ENCODE measurements around the gene IL32.

The IL32 gene, protein sequence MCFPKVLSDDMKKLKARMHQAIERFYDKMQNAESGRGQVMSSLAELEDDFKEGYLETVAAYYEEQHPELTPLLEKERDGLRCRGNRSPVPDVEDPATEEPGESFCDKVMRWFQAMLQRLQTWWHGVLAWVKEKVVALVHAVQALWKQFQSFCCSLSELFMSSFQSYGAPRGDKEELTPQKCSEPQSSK

GRCh38 chr16:3065069-3065741 is at the start of gene IL32:
IL32 (plus strand) TSS chr16:3065640; CDS start chr16:3065812, 172 bp downstream.
- FAIRE-seq: no peak

GRCh38 chr16:3015865-3016521 is 49.4 kb upstream of the IL32 start:
- no peak for FAIRE-seq

DNA sequence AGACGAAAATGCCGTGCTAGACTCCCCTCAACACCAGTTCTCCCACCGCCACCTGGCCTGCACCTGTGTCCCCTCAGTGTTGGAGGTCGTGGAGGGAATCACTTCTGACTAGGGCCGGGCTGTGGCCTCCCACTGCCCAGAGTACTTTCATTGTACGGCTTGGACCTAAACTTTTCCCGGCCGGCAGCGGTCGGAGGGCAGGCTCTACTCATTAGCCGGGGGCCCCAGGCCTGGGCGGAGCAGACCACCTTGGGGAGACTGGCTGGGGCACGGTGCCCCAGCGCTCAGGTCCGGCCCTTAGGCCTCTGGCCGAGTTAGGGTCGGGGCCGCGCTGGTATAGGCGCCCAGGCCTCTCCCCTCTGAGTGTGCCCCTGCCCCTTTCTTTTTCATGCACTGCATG is 48.1 kb upstream of the IL32 start:
- no peak for FAIRE-seq

DNA sequence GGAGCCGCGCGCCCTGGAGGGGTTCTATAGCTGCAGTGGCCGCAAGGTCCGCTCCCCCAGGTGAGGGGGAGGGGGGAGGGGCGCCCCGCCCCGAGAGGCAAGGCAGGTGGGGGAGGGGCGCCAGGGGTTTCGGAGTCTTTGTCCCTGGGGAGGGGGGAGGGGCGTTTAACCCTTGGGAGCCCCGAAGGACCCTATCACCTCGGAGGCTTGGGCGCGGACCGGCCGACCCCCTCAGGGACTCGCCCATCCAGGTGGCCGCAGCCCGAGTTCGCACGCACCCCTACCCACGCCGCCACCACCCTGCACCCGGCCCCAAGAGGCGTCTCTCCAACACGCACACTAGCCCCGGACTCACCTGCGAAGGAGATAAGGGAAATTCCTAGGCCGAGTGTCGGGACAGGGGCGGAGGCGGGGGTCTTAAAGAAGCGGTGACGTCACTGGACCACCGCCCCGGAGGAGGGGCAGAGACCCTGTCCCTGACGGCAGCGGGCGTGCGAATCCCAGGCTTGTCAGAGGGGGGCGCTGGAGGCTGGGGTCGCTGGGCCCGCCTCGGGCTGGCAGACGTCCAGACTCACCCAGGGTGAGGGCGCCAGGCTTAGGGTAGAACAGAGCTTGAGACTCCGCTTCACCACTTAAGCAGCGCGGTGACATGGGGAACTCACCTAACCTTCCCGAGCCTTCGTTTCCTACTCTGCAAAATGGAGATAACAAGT is 47.5 kb upstream of the IL32 start, which contains the start of gene CLDN6:
CLDN6 (minus strand) TSS at position 390 of the 713 bp plus-strand sequence. CDS start 2,162 bp downstream, outside the sequence.
- no peak for FAIRE-seq

- no peak for FAIRE-seq
Observed at GRCh38 chr16:3019594-3020246, 45.7 kb upstream of the IL32 start.

GRCh38 chr16:3020247-3020603 is 45.2 kb upstream of the IL32 start, which contains the start of gene TNFRSF12A:
TNFRSF12A (plus strand) TSS chr16:3020368; CDS start chr16:3020398, 30 bp downstream.
- FAIRE-seq: no peak

DNA sequence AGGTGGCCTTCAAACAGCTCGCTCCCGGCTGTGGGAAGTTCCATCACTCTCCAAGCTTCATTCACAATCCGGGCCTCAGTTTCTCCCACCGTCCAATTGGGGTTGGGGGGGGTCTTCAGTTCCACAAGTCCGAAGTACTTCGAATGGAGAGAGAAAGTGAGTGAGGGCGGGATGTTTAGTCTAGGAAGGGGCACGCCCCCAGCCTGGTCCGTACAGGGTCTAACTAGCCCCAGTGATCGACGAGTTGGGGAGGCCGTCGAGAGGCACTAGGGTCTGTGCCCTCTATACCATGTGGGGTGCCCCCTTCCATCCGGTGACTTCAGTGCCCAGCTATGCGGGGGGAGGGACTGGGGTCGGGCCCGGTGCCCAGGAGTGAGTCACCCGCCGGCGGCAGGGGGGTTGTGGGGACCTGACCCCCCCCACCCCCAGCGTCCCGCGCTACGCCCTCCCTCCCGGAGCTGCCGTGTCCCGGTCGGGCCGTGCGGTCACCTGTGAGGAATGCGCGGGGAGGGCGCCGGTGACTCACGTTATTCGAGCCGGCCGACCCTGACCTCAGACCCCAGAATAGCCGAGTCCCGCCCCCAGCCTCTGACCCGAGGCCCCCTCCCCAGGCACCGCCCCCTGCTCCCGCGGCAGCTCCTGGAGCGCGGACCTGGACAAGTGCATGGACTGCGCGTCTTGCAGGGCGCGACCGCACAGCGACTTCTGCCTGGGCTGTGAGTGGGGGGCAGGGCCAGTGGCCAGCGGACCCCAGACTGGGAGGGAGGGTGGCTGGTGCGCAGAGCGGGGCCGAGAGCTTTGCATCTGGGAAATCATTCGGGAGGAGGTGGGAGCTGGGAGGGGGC is 44.6 kb upstream of the IL32 start:
- FAIRE-seq: no peak

DNA sequence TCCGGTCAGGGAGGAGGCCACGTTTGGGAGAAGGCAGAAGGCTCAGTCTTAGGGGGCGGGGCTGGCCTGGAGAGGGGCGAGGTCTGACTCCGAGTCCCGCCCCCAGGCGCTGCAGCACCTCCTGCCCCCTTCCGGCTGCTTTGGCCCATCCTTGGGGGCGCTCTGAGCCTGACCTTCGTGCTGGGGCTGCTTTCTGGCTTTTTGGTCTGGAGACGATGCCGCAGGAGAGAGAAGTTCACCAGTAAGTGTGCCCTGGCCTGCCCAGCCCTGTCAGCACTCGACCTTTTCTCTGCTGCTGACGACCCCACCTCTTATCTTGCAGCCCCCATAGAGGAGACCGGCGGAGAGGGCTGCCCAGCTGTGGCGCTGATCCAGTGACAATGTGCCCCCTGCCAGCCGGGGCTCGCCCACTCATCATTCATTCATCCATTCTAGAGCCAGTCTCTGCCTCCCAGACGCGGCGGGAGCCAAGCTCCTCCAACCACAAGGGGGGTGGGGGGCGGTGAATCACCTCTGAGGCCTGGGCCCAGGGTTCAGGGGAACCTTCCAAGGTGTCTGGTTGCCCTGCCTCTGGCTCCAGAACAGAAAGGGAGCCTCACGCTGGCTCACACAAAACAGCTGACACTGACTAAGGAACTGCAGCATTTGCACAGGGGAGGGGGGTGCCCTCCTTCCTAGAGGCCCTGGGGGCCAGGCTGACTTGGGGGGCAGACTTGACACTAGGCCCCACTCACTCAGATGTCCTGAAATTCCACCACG is 43.8 kb upstream of the IL32 start:
- no peak for FAIRE-seq

GRCh38 chr16:3022208-3022683 is 43.2 kb upstream of the IL32 start:
- FAIRE-seq: no peak

GRCh38 chr16:3022684-3023414 is 42.6 kb upstream of the IL32 start:
- no peak for FAIRE-seq

DNA sequence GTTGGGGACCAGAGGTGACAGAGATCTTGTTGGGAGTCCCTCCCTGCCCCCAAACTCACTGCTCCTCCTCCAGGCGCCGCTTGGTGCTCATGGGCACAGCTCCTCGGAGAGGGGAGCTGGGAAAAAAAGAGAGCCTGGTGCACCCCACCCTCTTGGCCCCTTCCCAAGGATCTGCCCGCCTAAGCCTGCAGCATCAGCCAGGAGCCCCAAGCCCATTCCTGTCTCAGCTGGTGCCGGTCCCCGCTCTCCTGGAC is 42.1 kb upstream of the IL32 start:
- FAIRE-seq: no peak

- FAIRE-seq: no peak
Observed at GRCh38 chr16:3023669-3024478, 41.6 kb upstream of the IL32 start, which contains the start of the genes HCFC1R1 and THOC6. HCFC1R1 (minus strand) TSS chr16:3023942; CDS start chr16:3023941, 1 bp downstream. THOC6 (plus strand) TSS chr16:3024035; CDS start chr16:3024327, 292 bp downstream.

DNA sequence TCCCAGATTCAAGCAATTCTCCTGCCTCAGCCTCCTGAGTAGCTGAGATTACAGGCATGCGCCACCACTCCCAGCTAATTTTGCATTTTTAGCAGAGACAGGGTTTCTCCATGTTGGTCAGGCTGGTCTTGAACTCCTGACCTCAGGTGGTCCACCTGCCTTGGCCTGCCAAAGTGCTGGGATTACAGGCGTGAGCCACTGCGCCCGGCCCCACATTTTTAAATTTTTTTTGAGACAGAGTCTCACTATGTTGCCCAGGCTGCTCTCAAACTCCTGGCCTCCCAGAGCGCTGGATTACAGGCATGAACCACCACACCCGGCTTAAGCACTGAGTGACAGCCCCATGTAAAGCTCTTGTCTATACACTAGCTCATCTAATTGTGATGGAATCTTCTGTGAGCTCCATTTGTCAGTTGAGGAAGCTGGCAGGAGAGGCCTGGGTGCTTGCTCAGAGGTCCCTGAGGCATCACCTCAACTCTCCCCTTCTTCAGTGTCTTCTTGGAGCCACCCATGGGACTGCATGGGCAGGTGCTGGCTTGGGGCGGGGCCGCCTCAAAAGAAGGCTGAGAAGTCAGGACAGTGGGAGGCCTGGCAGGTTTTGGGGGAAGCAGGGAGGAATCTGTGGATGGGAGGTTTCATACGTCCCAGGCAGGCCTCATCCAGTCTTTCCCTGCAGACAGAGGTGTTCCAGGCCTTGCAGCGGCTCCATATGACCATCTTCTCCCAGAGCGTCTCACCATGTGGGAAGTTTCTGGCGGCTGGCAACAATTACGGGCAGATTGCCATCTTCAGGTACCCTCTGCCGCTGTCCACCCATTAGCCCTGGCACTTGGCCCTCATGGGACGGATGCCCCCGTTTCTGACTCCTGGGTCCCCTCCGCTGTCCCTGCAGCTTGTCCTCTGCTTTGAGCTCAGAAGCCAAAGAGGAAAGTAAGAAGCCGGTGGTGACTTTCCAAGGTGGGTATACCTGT is 40.1 kb upstream of the IL32 start:
- no peak for FAIRE-seq

DNA sequence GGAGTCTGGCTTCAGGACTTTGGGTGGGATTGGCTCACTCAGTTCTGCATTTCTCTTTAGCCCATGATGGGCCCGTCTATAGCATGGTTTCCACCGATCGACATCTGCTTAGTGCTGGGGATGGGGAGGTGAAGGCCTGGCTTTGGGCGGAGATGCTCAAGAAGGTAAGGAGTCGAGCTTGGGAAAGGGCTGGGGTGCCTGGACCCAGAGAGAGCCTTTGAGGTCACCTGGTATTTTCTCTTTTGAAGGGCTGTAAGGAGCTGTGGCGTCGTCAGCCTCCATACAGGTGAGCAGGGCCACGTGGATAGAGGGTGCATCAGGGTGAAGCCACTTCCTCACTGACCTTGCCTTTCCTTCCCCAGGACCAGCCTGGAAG is 39.4 kb upstream of the IL32 start:
- FAIRE-seq: no peak

DNA sequence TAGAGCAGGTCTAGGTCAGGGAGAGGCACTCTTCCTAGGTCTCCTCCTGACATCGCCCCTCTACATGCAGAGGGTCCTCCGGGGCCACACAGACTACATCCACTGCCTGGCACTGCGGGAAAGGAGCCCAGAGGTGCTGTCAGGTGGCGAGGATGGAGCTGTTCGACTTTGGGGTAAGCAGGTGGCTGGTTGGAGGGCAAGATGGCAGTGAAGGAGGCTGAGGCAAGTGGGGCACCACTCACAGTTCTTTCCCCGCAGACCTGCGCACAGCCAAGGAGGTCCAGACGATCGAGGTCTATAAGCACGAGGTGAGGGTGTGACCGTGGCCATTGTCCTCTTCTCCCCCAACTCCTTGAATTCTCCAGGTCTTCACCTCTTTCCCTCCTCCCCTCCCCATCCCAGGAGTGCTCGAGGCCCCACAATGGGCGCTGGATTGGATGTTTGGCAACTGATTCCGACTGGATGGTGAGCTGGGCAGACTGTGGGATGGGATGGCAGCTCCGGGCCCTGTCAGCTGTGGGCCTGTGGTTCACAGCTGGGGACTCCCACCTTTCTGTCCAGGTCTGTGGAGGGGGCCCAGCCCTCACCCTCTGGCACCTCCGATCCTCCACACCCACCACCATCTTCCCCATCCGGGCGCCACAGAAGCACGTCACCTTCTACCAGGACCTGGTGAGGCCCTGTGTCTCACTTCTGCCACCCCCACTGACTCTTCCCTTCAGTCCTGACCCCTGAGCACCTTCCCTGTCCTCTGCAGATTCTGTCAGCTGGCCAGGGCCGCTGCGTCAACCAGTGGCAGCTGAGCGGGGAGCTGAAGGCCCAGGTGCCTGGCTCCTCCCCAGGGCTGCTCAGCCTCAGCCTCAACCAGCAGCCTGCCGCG is 38.6 kb upstream of the IL32 start:
- FAIRE-seq: no peak

DNA sequence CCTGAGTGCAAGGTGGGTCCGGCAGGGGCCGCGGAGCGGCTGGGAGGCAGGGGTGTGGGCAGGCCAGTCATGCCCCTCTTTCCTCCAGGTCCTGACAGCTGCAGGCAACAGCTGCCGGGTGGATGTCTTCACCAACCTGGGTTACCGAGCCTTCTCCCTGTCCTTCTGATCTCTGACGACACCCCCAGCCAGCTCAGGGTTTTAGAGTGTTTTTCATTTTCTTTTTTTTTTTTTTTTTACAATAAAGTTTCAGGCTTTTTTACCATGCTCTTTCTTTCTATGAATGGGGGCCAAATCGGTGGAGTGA is 38.0 kb upstream of the IL32 start:
- FAIRE-seq: no peak

DNA sequence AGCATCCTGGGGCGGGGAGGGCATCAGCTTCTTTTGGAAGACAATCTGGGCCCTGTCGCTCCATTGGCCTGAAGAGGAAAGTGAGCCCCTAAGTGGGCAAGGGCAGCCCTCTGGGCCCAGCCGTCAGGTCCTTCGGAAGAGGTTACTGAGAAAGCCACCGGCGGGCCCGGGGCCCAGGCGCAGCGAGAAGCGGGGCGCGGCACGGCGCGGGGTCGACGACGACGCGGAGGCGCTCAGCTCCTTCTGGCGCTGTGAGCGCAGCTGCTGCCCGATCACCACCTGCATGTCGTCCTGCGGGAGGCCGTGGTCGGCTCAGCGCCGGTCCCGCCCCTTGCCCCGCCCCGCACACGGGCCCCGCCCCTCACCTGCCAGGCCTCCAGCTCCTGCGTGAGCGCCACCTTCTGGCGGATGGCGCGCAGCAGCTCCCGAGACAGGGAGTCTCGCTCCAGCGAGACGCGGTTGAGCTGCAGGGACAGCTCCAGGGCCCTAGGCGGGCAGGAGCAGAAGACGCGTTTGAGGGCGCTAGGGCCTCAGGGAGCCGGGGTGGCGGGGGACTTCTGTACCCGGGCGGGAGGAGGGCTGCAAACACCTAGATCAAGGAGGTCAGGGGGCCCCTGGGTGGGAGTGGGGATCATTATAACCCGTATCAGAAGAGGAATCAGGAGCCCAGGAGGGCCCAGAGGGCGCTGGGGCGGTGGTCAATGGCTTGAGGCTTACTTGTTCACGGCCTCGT is 37.3 kb upstream of the IL32 start:
- FAIRE-seq: no peak

Measured in colon (tissue), 2 donors.